SK-N-MC (cell line): Measurements from ENCODE around the gene SOX6.

Source experiments
- DNase-seq: peaks from one replicate; pipeline ENCODE4 v3.0.0-alpha.2; 2011; ENCODE audit warnings: low read depth, low spot score
- H3K27ac ChIP-seq: fragments of 200-600 bp; sonication (generic); 2 replicates; pipeline ENCODE4 v1.5.1; 2016; ENCODE audit warnings: mixed run types
- H3K36me3 ChIP-seq: fragments of 200-600 bp; sonication (generic); 2 replicates; pipeline ENCODE4 v1.6.1; 2017; ENCODE audit warnings: antibody characterized with exemption, low read length, mixed read lengths; ENCODE audit not compliant: insufficient read depth
- H3K4me3 ChIP-seq: fragments of 200-600 bp; sonication (generic); 2 replicates; pipeline ENCODE4 v1.5.1; 2016
- H3K9ac ChIP-seq: fragments of 200-600 bp; sonication (generic); 2 replicates; pipeline ENCODE4 v1.8.0; 2017; ENCODE audit warnings: mixed run types, mixed read lengths; ENCODE audit not compliant: insufficient read length
- H3K9me3 ChIP-seq: fragments of 200-600 bp; sonication (generic); 2 replicates; pipeline ENCODE4 v1.6.1; 2017; ENCODE audit warnings: low read depth, mild to moderate bottlenecking, antibody characterized with exemption, low read length, moderate library complexity, mixed read lengths
- EZH2 ChIP-seq: fragments of 200-600 bp; sonication (generic); IDR thresholded peaks from one replicate; pipeline ENCODE4 v1.6.1; 2017; ENCODE audit warnings: antibody characterized with exemption
- FOXP2 ChIP-seq: optimal IDR thresholded peaks from 2 replicates; pipeline ENCODE3; 2011; ENCODE audit warnings: mild to moderate bottlenecking, moderate library complexity; ENCODE audit not compliant: insufficient read depth; ENCODE audit errors: extremely low read length, control extremely low read depth
- POLR2AphosphoS5 ChIP-seq: IDR thresholded peaks from 2 replicates; pipeline ENCODE4 v1.6.1; 2012; ENCODE audit warnings: mild to moderate bottlenecking, low read depth, low read length, borderline replicate concordance

The SOX6 gene

GRCh38 chr11:15918674-15919073 lies 437.7 kb downstream of the SOX6 start:
- no peak for DNase-seq
- Histone ChIP-seq H3K27ac (no peak overlapping the region), H3K9ac (no peak overlapping the region), H3K4me3 (no peak overlapping the region), H3K36me3 (no peaks in the 10 kb centered on the region), H3K9me3 (no peaks in the 10 kb centered on the region)
- TF ChIP-seq POLR2AphosphoS5 (no peak), EZH2 (no peak), FOXP2 (no peak)

DNA sequence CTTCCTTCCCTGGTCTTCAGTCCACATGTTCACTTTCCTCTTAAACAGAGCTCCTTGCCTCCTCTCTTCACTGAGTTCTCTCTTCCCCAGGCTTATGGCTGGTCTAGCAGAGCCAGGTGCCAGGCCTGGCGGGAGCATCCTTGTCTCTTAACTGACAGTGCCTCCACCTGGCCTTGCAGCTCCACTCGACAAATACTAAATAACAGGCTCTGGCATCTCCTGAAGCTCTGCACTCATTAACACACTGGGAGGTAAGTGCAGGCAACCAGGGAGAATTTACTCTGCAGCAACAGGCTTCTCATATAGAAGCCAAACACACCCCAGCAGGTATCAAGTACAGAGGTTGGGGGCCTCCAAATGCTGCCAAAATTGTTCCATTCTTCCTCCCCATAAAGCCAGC lies 438.1 kb downstream of the SOX6 start:
- no peak overlapping the region for H3K9ac ChIP-seq
- no peak for DNase-seq
- H3K36me3 ChIP-seq: no peaks in the 10 kb centered on the region
- H3K9me3 ChIP-seq: no peaks in the 10 kb centered on the region
- H3K27ac ChIP-seq: no peak overlapping the region
- TF ChIP-seq FOXP2: no peak
- no peak for TF ChIP-seq POLR2AphosphoS5
- no peak for TF ChIP-seq EZH2
- no peak overlapping the region for H3K4me3 ChIP-seq
